AML-193 (cell line): ENCODE data around the gene TAF4B.
"Not testable (repeated sequence)": the region's sequence is repeated elsewhere in the genome, so short reads cannot be mapped to it uniquely, and the experiment has no call there.

Experiments used
- DNase-seq, 2 experiments: peaks; one replicate each; lab custom pipeline; 2025; lab: John Stamatoyannopoulos, UW

TAF4B gene

DNA sequence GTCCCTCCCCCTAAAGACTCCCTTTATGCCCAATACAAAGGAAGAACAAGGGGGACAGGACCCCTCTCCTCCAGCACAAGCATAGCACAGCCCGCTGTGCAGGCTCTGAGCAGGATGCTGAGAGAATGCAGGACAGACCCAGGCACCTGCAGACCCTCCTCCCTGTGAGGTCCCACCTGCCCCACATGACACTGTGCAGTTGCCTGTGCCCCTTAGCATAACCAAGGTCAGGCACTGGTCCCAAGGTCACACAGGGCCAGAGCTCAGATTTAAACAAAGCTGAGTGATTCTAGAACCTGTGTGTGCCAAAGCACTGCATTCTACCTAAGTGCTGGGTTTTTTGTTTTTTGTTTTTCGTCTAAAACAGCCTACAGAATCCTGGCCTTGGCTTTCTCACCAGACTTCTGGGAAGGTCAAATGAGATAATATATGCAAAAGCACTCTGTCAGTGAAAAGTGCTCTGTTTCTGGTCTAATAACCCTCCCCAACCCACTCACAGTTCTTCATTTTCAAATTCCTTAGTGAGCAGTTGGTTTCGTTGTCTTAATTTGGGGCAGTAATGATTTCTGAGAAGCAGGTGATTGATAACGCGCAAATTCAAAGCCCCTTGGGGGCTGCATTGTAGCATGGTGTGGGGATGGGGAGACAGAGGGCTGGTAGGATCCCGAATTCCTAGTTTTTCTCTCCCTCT, 196.4 kb downstream of the TAF4B start:
- DNase-seq = no peak

DNA sequence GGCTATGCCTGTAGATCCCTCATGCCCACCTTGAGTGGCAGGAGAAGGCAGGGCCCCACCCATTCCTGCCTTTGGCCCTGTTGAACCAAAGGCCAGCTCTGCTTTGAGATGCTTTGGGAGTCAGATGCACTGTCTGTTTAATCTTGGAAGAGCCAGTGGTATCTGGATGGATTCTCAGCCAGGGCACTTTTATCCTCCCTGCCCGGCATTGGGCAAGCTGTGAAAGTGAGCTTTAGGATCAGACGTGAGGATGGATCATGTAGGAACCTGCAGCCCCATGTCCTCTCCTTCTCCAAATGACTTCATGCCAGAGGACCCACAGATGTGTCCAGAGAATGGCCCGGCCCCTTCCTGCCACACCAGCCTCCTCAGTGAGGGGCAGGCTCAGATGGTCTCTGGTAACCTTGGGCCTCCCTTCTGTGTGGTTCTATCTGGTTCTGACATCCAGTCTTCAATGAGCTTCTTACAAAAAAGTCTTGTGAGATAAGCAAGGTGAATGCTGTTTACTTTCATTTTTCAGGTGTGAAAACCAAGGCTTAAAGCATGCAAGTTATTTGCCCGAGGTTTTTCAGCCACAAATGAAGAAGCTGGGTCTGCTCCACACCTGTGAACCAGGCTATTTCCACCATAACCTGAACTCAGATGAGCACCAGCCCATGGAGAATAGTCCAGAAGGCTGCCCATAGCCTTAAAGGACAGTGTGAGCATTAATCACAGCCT, 198.3 kb downstream of the TAF4B start:
- no peak for DNase-seq

DNA sequence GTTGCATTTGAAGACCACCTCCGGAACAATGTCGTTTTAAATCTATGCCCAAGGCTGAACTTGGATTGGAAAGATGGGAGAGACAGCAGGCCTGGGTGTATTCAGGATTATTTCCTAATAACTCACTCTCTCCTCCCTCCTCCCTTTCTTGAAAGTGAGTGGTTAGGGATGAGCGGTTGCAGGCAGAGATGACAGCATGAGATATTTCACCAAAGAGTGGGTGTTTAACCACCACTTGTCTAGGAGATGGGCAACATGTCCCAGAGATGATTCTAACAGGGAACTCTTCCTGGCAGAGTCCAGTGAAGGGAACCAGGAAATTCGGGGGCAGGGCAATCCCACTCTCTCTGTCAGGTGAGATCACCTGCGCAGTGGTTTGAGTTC, 198.9 kb downstream of the TAF4B start:
- no peak for DNase-seq

- no peak for DNase-seq
These were observed 203.4 kb downstream of the TAF4B start for GRCh38 chr18:26429535-26430226.

DNA sequence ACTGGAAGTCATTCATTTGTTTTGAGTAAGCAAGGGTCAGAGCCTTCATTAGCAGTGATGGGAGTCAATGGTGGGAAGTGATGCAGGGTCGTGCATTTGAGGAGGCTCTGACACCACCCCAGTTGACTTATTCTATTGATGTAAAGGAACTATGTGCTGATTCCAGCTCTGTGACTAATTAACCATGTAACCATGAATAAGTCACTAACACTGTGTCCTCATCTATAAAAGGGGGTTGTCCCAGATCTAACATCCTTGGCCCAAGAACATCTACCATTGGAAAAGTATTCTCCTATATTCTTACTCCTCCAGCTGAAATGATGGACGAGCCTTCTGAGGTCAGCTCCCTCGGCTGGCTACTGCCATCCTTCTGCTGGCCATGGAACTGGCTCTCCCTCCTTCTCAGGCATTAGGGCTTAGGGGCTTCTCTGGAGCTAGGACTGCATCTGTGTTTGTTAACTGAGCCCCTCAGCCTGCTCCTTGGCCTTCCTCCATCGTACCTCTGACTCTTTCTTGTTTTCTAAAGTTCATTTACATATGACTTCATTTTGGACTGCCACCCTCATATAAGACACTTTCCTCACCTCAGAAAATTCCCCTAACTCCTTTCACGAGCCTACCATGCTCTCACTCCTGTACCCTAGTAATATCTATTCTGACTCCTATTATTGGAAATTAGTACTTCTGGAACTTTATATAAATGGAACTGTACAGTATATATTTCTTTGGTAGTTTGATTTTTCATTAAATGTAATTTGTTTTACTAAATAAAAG, 206.6 kb downstream of the TAF4B start:
- no peak for DNase-seq

DNA sequence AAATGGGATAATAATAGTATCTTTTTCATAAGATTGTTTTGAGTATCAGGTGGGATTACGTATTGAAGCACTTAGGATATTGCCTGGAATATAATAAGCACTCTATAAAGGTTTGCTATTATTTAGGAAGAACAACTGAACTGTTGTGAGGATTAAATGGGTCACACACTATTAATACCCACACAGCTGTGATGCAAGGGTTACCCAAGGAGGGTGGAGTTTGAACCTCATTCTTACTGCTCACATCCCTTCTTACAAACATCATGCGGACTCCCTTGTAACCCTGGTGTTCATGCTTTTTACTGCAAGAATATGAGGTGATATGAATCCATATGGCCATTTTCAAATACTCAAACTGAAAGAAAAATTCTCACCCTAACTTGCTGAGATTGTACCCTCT, 208.6 kb downstream of the TAF4B start:
- DNase-seq = no peak

DNA sequence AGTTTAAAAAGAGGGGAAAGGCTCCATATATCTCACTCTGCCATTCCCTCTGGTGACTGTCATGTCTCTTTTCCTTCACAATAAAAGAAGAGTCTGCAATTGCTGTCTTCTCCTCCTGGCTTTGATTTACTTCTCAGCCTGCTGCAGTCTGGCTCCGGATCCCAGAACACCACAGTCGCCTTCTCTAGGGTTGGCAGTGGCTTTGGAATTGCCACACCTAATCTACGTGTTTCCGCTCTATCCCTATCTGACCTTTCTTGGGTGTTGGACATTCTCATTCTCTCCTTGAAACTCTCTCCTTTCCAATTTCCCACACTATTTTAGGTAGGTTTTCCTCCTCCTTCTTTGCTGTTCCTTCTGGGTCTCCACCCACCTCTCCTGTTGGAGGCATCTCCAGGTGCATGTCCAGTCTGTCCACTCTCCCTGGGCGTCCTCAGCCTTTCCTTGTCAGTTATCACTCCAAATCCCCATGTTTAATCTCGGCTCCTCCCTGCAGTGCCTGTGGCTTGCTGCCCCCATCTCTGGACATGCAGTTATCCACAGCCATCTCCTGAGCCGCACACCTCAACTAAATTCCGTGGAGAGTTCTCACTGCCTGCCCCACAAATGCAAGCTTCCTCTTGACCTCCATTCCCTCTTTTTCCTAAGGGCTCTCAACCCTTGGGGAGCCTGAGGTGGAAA, 209.3 kb downstream of the TAF4B start:
- no peak for DNase-seq

- DNase-seq = no peak
These were observed 210.2 kb downstream of the TAF4B start for GRCh38 chr18:26436176-26437051.

DNA sequence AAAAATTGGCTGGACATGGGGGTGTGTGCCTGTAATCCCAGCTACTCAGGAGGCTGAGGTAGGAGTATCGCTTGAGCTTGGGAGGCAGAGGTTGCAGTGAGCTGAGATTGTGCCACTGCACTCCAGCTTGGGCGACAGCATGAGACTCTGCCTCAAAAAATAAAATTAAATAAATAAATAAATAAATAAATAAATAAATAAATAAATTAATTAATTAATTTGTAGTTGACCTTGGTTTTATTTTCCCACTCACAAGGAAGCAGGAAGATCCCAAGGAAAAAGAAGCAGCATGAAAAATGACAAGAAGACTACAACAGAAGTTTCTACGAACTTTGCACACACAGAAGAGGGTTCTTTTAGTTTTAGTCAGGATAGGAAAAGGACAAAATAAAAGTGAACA, 211.4 kb downstream of the TAF4B start:
- not testable (repeated sequence) for DNase-seq

DNA sequence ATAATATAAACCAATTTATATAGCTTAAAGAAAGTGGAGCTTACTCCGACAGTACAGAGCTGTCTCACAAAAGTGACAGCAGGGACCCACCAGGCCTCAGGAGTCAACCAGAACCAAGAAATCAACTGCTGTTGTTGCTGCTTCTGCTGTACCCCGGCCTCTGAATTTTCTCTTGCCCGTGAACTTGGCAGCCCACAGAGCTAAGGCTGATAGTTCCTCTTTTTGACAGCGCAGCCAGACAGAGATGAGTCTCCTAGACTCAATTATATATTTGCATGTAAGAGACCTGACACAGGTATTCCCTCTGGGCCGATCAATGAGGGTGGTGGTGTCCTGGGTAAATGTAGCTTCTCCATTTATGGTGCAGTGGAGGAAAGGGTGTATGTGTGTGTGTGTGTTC, 212.7 kb downstream of the TAF4B start:
- no peak for DNase-seq

DNA sequence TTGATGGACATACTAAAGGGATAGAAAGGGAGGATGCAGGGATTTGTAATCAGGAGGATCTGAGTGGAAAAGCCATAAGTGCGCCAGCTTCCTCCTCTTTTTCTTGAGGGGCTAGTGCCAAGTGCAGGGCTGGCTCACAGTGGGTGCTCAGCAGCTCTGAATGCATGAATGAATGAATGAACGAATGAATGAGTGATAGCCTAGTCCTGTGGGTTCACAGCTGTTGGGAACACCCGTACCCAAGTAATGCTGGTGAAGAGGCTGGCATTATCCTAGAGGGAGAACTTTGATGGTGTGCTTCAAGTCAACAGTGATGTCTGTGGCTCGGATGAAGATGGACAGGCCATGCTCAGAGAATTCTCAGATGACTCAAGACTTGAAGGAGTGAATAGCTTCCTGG, 213.3 kb downstream of the TAF4B start:
- no peak for DNase-seq

DNA sequence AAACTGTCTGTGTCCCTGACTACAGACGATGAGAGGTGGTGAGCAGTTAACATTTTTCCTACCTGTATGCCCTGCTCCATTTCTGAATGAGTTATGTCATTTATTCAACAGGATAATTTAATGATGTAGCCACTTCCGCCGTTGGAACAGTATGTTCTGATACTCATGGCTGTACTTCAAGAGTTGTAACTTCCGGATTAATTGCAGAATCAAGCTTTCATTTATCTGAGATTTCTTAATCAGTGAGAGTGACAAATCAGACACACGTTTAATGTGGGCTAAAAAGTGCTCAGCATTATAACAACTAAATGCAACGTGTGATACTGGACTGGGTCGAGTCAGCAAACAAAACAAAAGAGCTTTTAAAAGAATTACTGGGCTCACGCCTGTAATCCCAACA, 214.4 kb downstream of the TAF4B start:
- DNase-seq = no peak
